ENCODE measurements around the gene PIK3C2A.
"Not testable (repeated sequence)": the region's sequence is repeated elsewhere in the genome, so short reads cannot be mapped to it uniquely, and the experiment has no call there.

PIK3C2A gene, protein sequence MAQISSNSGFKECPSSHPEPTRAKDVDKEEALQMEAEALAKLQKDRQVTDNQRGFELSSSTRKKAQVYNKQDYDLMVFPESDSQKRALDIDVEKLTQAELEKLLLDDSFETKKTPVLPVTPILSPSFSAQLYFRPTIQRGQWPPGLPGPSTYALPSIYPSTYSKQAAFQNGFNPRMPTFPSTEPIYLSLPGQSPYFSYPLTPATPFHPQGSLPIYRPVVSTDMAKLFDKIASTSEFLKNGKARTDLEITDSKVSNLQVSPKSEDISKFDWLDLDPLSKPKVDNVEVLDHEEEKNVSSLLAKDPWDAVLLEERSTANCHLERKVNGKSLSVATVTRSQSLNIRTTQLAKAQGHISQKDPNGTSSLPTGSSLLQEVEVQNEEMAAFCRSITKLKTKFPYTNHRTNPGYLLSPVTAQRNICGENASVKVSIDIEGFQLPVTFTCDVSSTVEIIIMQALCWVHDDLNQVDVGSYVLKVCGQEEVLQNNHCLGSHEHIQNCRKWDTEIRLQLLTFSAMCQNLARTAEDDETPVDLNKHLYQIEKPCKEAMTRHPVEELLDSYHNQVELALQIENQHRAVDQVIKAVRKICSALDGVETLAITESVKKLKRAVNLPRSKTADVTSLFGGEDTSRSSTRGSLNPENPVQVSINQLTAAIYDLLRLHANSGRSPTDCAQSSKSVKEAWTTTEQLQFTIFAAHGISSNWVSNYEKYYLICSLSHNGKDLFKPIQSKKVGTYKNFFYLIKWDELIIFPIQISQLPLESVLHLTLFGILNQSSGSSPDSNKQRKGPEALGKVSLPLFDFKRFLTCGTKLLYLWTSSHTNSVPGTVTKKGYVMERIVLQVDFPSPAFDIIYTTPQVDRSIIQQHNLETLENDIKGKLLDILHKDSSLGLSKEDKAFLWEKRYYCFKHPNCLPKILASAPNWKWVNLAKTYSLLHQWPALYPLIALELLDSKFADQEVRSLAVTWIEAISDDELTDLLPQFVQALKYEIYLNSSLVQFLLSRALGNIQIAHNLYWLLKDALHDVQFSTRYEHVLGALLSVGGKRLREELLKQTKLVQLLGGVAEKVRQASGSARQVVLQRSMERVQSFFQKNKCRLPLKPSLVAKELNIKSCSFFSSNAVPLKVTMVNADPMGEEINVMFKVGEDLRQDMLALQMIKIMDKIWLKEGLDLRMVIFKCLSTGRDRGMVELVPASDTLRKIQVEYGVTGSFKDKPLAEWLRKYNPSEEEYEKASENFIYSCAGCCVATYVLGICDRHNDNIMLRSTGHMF (N-terminal part only)

DNA sequence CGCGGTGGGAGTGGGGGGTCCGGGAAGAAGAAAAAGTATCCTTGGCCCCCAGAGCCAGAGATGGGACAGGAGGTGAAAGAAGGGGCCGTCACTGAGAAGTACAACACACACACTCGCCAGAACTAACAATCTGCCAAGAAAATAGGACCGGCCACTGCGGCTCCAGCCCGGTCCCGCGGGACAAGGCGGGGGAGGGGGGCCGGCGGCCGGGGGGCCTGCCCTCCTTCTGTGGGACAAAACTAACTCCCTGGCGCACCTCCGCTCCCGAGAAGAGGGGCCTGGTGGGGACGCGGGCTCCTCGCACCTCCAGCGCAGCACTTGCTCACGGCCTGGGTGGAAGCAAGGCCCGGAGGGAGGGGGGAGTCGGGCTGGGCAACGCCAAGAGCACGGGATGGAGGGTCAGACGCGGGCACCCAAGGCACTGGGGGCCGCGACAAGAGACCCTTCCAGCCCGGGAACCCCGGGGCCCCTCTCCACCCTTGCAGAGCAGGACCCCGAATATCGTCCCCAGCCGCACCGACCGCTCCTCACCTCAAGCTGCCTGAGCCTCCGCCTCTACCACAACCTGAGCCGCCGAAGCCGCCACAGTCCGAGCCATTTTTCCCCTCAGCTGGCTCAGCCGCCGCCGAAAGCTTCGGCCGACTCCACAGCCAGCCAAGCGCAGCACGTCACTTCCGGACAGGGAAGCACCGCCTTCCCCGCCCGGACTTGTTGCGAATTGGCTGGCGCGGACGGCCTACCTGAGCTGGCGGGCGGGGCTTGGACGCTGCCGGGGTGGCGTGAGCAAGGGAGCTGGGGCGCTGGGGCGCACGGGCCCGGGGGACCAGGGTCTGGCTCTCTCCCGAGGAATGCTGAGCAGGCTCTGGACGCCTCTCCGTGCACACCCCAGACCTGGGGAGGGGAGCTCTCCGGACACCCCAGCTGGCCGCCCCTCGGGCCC lies at the start of gene PIK3C2A:
Gene PIK3C2A (minus strand): TSS at position 670 of the 940 bp plus-strand sequence. CDS start 38,245 bp downstream, outside the sequence.
- DNase-seq: peak; percentile 72 to 75

DNA sequence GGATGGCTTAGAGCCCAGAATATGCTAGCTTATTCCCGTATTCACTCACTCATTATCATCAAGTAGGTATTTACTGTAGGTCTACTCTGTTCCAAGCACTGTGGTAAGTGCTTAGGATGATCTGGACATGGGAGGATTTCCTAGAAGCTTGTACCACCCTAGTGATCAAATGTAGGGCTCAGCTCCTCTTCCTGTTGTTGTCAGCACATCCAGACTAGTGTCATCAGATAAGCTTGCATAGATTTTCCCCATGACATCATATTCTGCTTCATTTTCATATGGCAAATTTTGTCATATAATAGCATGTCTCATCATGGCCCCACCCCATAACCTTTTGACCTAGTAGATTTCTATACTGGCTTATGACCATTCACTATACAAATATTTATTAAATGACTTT lies 49.4 kb upstream of the PIK3C2A start:
- DNase-seq: no peak

DNA sequence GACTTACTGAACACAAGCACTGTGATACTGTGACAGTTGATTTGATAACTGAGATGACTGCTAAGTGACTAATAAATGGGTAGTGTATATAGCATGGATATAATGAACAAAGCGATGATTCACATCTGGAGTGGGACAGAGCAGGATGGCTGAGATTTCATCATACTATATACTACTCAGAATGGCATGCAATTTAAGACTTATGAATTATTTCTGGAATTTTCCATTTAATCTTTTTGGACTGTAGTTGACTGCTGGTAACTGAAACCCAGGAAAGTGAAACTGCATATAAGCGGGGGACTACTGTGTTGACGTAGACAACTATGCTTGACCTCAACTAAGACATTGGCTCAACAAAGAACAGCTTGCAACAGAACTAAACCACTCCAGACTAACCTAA lies 48.7 kb upstream of the PIK3C2A start:
- no peak for DNase-seq

DNA sequence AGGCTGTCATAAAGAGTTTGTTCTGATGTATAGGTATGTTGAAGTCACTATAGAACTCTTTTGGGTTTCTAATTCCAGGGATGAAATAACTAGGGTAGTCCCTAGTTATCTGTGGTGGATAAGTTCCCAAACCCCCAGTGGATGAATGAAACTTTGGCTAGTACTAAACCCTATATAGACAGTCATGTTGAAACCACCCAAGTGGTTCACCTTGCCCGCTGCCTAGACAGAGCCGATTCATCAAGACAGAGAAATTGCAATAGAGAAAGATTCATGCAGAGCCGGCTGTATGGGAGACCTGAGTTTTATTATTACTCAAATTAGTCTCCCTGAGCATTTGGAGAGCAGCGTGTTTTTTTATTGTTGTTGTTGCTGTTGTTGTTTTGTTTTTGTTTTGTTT lies 44.9 kb upstream of the PIK3C2A start:
- no peak for DNase-seq

DNA sequence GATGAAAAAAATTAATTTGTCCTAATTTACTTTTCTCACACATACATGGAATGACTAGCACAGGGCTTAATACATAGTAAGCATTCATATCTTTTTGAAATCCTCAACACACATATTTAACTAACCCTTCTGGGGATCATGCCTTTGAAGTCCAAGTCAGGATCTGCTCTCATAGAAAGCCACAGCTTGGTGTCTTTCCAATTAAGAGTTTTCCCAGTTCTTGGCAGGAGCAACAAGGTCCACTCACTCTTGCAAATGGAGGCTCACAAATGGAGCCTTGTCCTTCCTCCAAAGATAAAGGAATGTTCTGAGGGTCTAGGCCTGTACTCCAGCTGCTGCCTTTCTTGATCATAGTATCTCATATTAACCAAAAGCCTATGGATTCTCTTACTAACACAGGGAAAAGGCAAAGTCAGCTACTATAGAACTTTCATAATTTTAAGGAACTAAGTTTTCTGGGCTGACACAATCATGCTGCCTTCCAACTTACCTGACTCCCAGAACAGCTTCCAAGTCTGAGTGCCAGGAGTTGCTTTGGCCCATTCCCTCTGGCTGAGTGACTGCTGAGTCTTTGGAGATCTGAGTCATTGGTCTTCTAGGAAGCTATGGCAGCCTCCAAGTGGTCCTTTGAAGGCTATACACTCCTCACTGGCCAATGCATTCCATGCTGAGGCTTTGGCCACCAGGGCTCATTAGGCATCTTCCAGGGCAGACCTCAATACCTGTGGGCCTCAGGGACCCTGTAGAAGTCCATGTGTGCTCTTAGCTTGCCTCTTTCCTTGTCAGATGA lies 43.0 kb upstream of the PIK3C2A start:
- DNase-seq: no peak

DNA sequence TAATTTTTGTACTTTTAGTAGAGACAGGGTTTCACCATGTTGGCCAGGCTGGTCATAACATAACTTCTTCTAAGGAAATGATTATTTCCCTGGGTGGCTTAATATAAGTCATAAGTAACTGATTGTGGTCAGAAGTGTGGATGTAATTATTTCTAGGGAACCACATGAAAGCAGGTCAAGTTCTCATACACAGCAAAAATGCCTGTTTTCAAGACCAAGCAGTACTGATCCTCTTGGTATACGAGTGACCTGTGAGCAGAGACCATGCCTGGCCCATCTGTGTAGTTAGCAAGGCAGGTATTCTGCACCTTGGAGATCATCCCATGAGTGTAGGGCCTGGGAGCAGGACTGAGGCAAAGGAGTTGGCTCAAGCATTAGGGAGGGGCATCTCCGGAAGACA lies 36.3 kb upstream of the PIK3C2A start:
- no peak for DNase-seq

DNA sequence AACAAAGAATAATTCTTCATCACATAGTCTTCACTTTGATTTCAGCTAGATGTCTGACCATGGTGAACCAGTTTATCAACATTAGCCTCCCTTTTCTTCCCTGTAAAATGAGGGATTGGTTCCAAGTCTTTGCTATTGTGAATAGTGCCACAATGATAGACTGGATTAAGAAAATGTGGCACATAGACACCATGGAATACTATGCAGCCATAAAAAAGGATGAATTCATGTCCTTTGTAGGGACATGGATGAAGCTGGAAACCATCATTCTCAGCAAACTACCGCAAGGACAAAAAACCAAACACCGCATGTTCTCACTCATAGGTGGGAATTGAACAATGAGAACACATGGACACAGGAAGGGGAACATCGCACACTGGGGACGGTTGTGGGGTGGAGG lies 35.2 kb upstream of the PIK3C2A start:
- DNase-seq: not testable (repeated sequence)

DNA sequence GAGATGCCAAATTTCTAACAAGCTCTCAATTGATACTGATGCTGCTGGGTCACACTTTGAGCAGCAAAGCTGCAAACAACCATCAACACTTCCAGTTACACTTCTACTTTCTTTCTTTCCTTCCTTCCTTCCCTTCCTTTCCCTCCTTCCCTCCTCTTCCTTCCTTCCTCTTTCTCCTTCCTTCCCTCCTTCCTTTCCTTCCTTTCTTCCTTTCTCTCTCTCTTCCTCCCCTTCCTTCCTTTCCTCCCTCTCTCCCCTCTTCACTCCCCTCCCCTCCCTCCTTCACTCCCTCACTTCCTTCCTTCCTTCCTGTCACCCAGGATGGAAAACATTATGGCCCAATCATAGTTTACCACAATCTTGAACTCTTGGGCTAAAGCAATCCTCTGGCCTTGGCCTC lies 33.0 kb upstream of the PIK3C2A start:
- DNase-seq: no peak

DNA sequence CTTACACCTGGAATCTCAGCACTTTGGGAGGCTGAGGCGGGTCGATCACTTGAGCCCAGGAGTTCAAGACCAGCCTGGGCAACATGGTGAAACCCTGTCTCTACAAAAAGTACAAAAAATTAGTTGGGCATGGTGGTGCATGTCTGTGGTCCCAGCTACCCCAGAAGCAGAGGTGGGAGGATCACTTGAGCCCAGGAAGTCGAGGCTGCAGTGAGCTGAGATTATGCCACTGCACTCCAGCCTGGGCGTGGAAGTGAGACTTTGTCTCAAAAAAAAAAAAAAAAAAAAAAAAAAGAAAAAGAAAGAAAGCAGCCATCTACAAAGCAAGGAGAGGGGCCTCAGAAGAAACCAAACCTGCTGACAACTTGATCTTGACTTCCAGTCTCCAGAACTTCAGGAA lies 32.1 kb upstream of the PIK3C2A start:
- not testable (repeated sequence) for DNase-seq

DNA sequence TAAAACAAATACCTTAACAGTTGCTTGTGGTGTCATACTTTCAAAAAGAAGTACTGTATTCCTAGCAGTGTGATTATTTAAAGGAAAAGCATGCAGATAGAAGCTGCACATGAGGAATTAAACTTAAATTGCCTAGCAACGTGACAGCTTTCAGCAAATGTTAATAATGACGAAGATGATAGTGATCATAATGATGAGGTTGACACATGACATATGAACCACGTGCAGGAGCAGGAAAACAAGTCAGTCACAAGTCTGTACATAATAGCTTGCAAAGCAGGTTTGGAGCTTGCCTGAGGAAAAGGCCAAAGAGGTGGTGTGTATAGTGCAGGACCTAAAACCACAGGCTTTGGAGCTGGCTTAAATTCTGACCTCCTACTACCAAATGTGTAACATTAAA lies 30.6 kb upstream of the PIK3C2A start:
- no peak for DNase-seq

DNA sequence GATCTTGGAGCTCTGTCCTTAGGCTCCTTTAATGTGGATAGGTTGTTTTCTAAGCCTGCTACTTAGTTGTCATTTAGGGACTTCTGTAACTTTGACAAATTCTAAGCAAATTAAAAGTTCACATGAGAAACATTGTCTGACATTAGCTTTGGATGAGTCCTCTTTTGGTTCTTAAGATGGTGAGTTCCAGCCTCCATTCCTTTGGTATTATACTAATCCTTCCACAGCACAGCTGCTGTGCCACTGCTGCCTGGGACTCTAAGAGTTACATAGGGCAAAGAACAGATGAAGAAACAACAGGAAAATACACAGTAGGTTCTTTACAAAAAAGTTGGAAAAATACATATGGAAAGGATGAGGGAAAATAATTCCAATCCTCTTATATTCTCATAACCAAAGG lies 25.3 kb upstream of the PIK3C2A start:
- DNase-seq: no peak

DNA sequence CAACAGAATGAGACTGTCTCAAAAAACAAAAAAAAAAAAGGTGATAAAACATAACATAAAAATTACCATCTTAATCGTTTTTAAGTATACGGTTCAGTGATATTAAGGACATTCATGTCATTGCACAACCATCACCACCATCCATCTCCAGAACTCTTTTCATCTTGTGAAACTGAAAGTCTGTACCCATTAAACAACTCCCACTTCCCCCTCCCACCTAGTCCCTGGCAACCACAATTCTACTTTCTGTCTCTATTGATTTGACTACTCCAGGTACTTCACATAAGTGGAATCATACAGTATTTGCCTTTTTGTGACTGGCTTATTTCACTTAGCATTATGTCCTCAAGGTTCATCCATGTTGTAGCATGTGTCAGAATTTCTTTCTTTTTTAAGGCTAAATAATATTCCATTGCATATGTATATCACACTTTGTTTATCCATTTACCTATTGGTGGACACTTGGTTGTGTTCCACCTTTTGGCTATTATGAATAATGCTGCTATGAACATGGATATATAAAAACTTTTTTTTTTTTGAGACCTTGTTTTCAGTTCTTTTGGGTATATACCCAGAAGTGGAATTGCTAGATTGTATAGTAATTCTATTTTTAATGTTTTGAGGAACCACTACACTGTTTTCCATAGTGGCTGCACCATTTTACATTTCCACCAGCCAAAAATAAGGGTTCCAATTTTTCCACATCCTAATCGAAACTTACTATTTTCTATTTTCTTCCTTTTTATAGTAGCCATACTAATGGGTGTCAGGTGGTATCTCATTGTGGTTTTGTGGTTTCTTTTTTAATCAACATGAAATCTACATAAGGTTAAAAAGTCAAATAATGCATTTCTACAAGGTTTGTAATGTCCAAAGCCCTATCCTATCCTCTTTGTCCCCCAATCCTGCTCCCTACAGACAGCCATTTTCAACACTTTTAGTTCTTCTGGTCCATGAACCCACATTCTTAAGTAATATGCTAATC lies 23.4 kb upstream of the PIK3C2A start:
- peak in 1 of 2 donors; percentile 24 for DNase-seq

DNA sequence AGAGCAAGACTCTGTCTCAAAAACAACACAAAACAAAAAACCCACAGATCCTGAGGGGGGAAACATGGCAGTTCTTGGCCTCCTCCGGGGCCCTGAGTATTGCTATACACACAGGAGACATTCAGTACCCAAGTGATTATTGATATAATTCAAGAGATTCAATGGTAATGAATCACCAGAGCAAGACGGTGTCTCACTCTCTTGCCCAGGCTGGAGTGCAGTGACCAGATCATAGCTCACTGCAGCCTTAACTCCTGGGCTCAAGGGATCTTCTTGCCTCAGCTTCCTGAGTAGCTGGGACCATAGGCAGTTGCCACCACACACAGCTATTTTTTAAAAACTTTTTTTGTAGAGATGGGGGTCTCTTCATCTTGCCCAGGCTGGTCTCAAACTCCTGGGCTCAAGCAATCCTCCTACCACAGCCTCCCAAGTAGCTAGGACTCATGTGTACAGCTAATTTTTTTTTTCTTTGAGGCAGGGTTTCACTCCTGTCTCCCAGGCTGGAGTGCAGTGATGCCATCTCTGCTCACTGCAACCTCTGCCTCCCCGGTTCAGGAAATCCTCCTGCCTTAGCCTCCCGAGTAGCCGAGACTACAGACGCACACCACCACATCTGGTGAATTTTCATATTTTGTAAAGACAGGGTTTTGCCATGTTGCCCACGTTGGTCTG lies 21.8 kb upstream of the PIK3C2A start:
- no peak for DNase-seq

DNA sequence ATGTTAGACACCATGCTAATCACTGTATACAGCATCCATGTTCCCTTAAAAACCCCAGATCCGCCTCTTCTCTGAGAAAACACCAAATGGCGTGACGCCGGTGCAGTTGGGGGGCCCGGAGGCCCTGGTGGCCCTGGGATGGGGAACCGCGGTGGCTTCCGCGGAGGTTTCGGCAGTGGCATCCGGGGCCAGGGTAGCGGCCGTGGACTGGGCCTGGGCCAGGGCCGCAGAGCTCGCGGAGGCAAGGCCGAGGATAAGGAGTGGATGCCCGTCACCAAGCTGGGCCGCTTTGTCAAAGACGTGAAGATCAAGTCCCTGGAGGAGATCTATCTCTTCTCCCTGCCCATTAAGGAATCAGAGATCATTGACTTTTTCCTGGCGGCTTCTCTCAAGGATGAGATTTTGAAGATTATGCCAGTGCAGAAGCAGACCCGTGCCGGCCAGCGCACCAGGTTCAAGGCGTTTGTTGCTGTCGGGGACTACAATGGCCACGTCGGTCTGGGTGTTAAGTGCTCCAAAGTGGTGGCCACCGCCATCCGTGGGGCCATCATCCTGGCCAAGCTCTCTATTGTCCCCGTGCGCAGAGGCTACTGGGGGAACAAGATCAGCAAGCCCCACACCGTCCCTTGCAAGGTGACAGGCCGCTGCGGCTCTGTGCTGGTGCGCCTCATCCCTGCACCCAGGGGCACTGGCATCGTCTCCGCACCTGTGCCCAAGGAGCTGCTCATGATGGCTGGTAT lies 20.6 kb upstream of the PIK3C2A start:
- DNase-seq: not testable (repeated sequence)

DNA sequence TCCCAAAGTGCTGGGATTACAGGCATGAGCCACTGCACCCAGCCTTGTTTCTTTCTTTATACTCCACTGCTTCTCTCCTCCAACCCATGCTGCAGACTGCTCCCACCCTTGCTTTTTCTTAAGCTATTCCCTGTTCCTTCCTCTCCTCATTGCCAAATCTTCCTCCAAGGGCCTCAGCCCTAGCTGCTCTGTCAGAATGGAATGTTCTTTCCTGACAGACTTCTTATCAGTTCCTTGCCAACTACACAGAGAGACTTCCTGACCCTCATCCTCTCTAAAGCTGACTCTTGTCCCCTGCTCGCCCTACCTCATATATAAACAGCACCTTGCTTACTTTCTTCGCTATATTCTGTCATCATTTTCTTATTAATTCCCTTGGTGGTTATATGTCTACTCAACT lies 16.9 kb upstream of the PIK3C2A start:
- no peak for DNase-seq

DNA sequence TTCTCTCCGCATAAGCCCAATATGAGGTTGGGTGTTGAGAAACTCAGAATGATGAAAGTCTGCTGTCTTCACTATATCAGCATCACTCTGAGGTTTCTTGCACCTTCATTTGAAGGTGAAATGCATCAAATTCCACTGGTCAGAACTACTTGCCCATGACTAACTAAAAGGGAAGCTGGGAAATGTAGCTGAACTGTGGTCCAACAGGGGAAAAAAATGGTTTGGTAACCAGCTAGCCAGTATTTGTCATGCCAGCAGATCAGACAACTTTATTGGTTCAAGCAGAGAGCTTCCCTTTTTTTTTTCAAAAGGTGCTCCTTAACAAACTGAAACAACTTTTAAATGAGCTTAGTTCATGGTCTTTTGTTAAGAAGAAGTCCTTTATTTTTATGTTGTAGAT lies 14.2 kb upstream of the PIK3C2A start:
- no peak for DNase-seq

DNA sequence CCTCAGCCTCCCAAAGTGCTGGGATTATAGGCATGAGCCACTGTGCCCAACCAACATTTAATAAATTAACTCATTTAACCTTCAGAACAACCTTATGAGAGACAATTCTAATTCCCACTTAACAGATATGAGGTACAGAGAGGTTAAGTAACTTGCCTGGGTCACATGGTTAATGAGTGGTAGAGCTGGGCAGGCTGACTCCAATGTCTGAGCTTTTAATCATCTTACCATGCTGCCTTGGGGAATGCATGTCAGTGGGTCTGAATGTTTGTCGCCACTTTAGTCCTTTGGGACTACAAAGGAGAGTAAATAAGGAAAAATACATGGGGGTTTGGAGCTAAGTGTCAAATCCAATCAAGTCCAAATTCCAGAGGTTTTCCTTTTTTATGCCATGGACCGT lies 11.2 kb upstream of the PIK3C2A start:
- DNase-seq: no peak

DNA sequence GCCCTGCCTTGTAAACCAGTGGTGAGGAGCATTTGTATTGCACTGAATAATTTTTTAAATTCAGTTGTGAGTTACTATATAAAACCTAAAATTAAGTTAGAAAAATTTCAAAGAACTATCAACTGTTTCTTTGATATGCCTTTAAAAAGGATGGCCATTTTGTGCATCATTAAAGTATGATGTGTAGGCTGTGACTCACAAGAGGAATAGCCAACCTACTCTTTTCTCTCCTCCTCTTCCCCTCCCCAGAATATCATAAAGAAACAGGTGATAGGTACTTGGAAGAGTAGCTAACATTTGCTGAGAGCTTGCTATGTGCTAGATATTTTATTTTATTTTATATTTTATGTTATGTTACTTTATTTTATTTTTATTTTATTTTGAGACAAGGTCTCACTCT lies 10.6 kb upstream of the PIK3C2A start:
- no peak for DNase-seq

DNA sequence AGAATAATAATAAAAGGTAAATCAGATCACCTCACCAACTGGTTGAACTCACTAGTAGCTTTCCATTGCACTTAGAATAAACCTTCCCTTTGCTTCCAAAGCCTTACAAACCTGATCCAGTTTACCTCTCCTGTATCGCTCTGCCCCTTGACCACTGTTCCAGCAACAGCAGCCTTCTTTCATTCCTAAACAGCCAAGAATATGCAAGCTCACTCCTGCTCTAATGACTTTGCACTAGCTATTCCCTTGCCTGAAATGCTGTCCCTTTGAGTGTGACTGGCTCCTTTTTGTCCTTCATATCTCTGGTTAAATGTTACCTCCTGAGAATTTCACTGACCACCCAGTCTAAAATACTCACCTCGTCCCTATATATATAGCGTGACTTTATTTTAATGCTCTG lies 9.6 kb upstream of the PIK3C2A start:
- no peak for DNase-seq

All from bone marrow (tissue), 2 donors.